Adipose tissue (tissue), 3 donors: ENCODE results near the gene AMPD3. TPM values are rescaled to one million over a fixed set of nuclear protein-coding genes. Genes with fewer than 3 reads are reported as not detected.

Source experiments
- H3K27ac ChIP-seq: one replicate; pipeline ENCODE4 v1.5.1; 2013; ENCODE audit warnings: low read depth, low read length
- WGBS, 3 donors: extraction: QIAGEN DNeasy Blood & Tissue Kit; methylation state at CpG; one replicate each; pipeline ENCODE4 v1.1.7; 2013; 5-methylcytosine and 5-hydroxymethylcytosine counted together
- polyA plus RNA-seq, 3 donors: library from polyadenylated mRNA; stranded (reverse); fragments of 200-250 nt; gene quantifications; one replicate each; pipeline ENCODE4 v1.2.3, GENCODE V29; 2013
- donor health status: healthy with polysubstance abuse.
- donor health status: Bipolar disorder and iron deficiency.
- donor health status: healthy.

The AMPD3 gene
- polyA plus RNA-seq, 3 donors, result 1.6 to 5.2 (median 3.0) TPM

DNA sequence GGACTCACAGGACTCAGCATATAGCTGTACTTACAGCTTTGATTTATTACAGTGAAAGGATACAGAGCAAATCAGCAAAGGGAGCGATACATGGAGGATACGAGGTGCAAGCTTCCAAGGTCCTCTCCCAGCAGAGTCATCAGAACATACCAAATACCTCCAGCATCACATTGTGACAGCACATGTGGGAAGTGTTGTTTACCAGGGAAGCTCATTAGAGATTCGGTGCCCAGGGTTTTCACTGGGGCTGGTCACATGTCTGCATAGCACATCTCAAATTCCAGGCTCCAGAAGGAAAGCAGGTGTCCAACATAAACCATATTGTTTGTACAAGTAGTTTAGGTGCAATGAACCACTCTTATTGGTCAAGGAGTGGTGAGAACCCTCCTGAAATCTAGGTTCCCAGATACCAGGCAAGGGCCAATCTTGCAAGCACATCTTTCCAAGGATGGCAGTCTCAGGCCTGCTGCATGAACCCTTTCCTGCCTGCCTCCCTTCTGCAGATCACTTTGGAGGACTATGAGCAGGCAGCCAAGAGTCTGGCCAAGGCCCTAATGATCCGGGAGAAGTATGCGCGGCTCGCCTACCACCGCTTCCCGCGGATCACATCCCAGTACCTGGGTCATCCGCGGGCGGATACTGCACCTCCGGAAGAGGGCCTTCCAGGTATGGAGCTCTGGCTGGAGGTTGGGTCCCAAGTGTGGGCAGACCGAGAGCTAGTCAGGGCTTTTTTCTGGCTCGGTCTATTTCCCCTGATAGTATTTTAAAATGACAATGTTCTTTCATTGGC is 26.7 kb downstream of the AMPD3 start:
- 92 to 94% (median 93%) methylated on average over 16 of the region's 16 CpGs for WGBS, 3 donors
- H3K27ac ChIP-seq, result no peak overlapping the region

DNA sequence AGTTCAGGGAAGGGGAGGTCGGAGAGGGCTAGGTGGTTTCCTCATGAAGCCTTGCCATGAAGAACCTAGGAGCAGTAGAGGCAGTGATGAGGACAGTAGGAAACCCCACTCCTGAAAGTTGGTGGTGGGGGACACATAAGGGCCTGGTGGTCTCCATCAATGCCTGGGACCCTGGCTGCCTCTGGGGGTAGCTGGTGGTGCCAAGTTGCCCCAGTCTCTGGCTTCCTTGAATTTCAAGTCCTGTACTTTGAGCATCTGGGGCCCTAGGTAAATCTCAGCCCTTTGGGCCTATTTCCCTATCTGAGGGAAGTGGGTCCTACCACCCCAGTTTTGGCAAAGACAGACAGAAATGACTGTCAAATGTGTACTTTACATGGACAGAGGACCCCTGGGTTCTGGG is 28.1 kb downstream of the AMPD3 start:
- H3K27ac ChIP-seq, result no peak overlapping the region
- WGBS, 3 donors, result 93 to 100% (median 97%) methylated on average over 1 of the region's 1 CpG

DNA sequence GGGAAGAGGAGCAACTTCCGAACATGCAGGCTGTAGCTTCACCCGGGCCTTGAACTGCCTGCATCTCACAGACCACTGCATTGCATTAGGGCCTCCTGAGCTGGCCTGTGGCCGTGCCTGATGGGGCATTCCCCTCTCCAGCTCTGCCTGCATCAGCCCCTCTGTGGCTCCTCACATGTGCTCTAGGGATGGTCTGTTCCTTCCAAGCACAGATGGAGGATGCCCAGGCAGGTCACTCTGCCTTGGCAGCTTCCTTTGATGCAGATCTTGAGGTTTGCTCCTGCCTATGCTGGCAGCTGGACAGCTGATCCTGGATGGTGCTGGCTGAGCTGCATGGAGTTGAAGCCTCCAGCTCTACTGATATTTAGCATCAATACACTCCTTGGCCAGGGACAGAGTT is 28.5 kb downstream of the AMPD3 start:
- no peak overlapping the region for H3K27ac ChIP-seq
- 64 to 71% (median 67%) methylated on average over 3 of the region's 3 CpGs for WGBS, 3 donors

DNA sequence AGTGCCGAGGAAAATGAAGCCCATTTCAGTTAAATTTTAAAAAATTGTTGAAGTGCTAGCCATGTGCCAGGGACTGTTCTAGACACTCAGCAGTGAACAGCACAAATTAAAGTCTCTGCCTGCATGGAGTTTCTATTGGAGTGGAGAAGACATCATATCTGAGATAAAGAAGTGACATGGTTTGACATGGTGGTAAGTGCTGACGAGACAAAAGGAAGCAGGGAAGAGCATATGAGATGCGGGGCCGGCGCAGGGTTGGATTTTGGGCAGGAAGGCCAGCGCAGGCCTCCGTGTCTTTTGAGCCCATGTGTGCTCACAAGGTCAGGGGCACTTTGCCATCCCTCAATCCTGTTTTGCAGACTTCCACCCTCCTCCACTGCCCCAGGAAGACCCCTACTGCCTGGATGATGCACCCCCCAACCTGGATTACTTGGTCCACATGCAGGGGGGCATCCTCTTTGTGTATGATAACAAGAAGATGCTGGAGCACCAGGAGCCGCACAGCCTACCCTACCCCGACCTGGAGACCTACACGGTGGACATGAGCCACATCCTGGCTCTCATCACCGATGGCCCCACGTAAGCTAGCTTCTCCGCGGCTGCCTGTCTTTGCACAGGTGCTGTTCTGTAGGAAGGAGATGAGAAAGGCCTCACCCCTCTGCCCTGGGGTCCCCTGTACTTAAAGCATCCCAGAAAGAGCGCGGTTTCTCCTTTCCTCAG is 29.6 kb downstream of the AMPD3 start:
- no peak overlapping the region for H3K27ac ChIP-seq
- WGBS, 3 donors, result 89 to 92% (median 90%) methylated on average over 16 of the region's 16 CpGs

- H3K27ac ChIP-seq, result no peak overlapping the region
- WGBS, 3 donors, result 45 to 48% (median 46%) methylated on average over 2 of the region's 2 CpGs
Measured at GRCh38 chr11:10485646-10486045, 30.6 kb downstream of the AMPD3 start.

- 93 to 96% (median 93%) methylated on average over 10 of the region's 10 CpGs for WGBS, 3 donors
- no peak overlapping the region for H3K27ac ChIP-seq
Measured at GRCh38 chr11:10486161-10486840, 31.2 kb downstream of the AMPD3 start.

DNA sequence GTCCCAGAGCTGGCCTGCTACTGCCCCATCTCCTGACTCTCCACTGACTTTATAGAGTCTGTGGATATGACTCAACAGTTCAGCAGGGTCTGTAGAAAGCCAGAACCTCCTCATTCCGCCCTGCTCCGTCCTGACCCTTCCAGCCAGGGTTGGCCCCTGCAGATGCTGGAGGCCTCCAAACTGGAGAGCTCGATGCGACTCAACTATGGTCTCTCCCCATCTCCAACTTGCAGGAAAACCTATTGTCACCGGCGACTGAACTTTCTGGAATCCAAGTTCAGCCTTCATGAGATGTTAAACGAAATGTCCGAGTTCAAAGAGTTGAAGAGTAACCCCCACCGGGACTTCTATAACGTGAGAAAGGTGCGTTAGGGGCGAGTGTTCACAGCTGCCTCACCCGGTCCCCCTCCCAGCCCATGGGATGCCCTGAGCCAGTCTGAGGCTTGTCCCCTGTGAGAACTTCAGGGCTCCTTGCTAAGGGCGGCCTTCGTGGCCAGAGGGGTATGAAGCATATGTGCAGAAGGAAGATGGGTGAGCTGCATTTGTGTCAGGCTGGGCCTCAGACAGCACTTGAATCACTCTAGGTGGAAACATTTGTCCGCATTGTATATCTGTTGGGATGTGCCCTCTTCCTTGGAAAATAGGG is 32.1 kb downstream of the AMPD3 start:
- 90 to 97% (median 96%) methylated on average over 16 of the region's 16 CpGs for WGBS, 3 donors
- no peak overlapping the region for H3K27ac ChIP-seq

GRCh38 chr11:10488121-10488933 is 33.3 kb downstream of the AMPD3 start:
- H3K27ac ChIP-seq, result no peak overlapping the region
- WGBS, 3 donors, result 83 to 91% (median 87%) methylated on average over 13 of the region's 13 CpGs

GRCh38 chr11:10488934-10489691 is 34.0 kb downstream of the AMPD3 start:
- no peak overlapping the region for H3K27ac ChIP-seq
- WGBS, 3 donors, result 94 to 95% (median 94%) methylated on average over 11 of the region's 11 CpGs

DNA sequence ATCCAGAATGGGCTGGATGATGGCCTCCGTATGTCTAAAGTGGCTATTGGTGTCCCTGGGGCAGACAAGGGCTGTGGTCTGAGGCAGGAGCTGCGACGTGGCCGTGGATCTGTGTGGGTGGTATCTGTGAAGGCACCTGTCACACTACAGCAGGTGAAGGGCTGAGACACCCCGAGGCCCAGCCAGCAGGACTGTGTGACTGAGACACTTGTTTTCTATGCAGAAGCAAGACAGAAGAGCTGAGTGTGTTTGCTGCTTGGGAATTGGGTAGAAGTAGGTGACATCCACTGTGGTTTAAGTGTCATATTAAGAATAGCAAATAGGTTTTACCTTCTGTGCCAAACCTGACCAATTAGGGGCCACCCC is 35.0 kb downstream of the AMPD3 start:
- H3K27ac ChIP-seq, result no peak overlapping the region

GRCh38 chr11:10490398-10491241 is 35.6 kb downstream of the AMPD3 start:
- 57 to 76% (median 68%) methylated on average over 13 of the region's 13 CpGs for WGBS, 3 donors
- H3K27ac ChIP-seq, result no peak overlapping the region

More for the DNA sequence above, 35.0 kb downstream of the AMPD3 start:
- WGBS, 3 donors, result 91 to 97% (median 92%) methylated on average over 5 of the region's 5 CpGs

- 92 to 99% (median 98%) methylated on average over 2 of the region's 2 CpGs for WGBS, 3 donors
- H3K27ac ChIP-seq, result no peak overlapping the region
Measured at GRCh38 chr11:10492084-10492483, 37.0 kb downstream of the AMPD3 start.

DNA sequence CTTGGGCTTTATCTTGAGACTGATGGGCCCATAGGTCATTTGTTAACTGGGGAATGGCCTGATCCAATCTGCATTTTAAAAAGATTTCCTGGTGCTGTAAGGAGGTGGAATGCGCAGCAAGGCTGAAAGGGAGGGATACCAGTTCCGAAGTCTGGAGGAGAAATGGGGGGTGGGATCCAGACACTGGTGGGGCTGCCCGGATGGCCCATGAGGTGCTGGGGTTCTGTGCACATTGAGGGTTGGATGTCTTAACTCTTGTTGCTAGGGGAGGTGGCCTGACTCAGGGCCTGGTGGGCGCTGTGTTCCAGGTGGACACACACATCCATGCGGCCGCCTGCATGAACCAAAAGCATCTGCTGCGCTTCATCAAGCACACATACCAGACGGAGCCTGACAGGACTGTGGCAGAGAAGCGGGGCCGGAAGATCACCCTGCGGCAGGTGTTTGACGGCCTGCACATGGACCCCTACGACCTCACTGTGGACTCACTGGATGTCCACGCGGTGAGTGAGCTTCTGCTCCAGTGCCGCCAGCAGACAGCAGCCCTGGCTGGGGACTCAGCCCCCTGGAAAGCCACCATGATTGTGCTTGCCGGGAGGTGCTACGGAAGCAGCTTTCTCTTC is 38.1 kb downstream of the AMPD3 start:
- H3K27ac ChIP-seq, result no peak overlapping the region
- WGBS, 3 donors, result 94 to 98% (median 96%) methylated on average over 18 of the region's 18 CpGs

GRCh38 chr11:10494636-10495463 is 39.8 kb downstream of the AMPD3 start:
- 90 to 97% (median 95%) methylated on average over 14 of the region's 14 CpGs for WGBS, 3 donors

DNA sequence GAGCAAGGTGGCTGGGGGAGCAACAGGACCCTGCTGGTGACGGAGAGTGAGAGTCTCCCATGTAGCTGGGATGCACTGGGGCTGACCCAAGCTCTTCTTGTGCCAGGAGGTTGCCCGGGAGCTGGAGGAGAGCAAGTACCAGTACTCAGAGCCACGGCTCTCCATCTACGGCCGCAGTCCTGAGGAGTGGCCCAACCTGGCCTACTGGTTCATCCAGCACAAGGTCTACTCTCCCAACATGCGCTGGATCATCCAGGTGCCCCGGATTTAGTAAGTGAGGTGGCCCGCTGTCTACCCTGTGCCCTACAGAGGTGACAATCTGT is 40.4 kb downstream of the AMPD3 start:
- WGBS, 3 donors, result 95 to 97% (median 96%) methylated on average over 8 of the region's 8 CpGs
- H3K27ac ChIP-seq, result no peak overlapping the region

More at GRCh38 chr11:10494636-10495463, 39.8 kb downstream of the AMPD3 start:
- no peak overlapping the region for H3K27ac ChIP-seq
